GM19043 (cell line): ENCODE data around the gene TJAP1.
"Not testable (repeated sequence)": the region's sequence is repeated elsewhere in the genome, so short reads cannot be mapped to it uniquely, and the experiment has no call there.

Experiments
- ATAC-seq: cut with Tn5 transposase; IDR thresholded peaks from one replicate; pipeline ENCODE4 v1.9.1; 2021; ENCODE audit warnings: low read depth; ENCODE audit not compliant: unreplicated experiment

Gene TJAP1

GRCh38 chr6:43522547-43523261 lies 45.3 kb downstream of the TJAP1 start:
- no peak for ATAC-seq

- no peak for ATAC-seq
Measured at GRCh38 chr6:43523284-43523683, 45.9 kb downstream of the TJAP1 start.

GRCh38 chr6:43524483-43524961 lies 47.2 kb downstream of the TJAP1 start:
- ATAC-seq, result no peak

- no peak for ATAC-seq
Measured at GRCh38 chr6:43532201-43532600, 54.8 kb downstream of the TJAP1 start.

GRCh38 chr6:43538986-43539385 lies 61.6 kb downstream of the TJAP1 start:
- ATAC-seq, result not testable (repeated sequence)

GRCh38 chr6:43539409-43539808 lies 62.0 kb downstream of the TJAP1 start:
- not testable (repeated sequence) for ATAC-seq

GRCh38 chr6:43540507-43540906 lies 63.1 kb downstream of the TJAP1 start:
- no peak for ATAC-seq

- no peak for ATAC-seq
Measured at GRCh38 chr6:43541774-43542471, 64.6 kb downstream of the TJAP1 start.

GRCh38 chr6:43544461-43544860 lies 67.1 kb downstream of the TJAP1 start:
- no peak for ATAC-seq

- no peak for ATAC-seq
Measured at GRCh38 chr6:43547222-43547621, 69.9 kb downstream of the TJAP1 start.
